ENCODE results near the gene RERE.

DNA sequence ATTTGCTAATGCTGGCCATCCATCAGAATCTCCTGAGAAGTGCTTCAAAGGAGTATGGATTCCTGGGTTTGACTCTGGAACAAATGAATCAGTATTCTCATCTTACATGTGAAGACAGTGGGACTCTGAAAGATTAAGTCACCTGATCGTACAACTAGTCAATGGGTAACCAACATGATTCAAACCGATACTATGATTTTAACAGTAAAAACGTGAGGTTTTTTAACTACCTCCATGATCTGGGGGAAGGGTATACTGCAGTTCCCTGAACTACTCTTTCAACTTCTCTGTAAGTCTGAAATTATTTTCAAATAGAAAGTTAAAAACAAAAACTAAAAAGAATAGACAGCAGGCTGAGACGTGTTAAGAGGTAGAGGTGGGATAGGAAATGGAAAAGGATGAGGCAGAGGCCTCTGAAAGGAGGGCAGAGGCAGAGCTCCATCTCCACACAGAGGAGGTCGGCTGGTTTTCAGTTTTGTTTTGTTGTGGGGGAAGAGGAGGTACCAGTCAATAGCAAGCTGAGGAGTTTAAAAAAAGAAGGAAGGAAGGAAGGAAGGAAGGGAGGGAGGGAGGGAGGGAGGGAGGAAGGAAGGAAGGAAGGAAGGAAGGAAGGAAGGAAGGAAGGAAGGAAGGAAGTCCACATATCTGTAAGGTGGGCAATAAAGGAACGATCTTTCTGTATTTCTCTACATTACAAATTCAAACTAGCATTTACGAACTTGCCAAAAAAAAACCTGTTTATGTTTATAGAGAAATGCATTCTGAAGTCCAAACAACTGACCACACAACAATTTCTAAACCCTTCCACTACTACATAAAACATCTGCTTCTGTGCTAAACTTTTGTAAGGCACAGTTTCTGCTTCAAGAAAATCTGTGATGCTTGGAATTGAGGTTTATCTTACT is 213.1 kb downstream of the RERE start:
- TF ChIP-seq CTCF (IDR thresholded peaks at IDR 0.05), result no peak
- no peak for TF ChIP-seq POLR2A (IDR thresholded peaks at IDR 0.05)

Data from uterus (tissue), 2 donors.